Measurements from ENCODE around the gene EFEMP2. TPM values are rescaled to one million over a fixed set of nuclear protein-coding genes. Genes with fewer than 3 reads are reported as not detected.
"Not testable (repeated sequence)": the region's sequence is repeated elsewhere in the genome, so short reads cannot be mapped to it uniquely, and the experiment has no call there.

The EFEMP2 gene
- total and polyA plus RNA-seq, 2 donors (not counting 1 experiment from before 2014, with no cell fraction given), result 9.5 to 14.7 TPM

DNA sequence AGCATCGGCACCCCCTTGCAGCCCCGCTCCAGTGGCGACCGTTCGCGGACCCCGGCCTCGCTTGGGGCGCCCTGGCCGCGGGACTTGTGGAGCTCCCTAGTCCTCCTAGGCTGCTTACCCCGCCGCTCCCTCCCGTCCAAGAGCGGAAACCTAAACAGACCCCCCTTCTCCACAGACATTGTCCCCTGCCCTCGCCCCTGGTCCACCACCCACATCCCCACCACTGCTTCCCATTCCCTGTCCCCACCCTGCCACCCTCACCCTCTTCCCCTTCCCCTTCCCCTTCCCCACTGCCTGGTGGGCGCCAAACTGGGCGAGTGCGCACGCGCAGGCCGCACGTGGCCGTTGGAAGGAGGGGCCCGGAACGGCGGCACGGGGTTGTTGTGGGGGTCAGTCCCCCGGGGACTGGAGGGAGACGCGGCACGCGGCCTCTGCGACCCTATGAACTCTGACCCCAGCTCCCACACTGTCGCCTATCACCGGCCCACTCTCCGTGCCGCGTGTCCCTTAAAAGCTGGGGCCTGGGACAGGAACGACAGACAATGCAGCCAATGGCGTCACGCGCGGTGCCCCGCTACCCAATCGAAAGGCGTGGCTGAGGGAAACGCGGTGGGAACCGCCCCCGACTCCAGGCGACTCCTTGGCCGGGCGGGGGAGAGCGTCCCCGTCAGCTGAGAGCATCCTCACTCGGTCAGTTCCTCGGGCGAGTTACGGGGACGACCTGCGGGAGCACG, 39.1 kb downstream of the EFEMP2 start, which contains the start of gene SNX32:
Gene SNX32, plus strand, starts transcription at position 667 of the 734 bp plus-strand sequence. CDS start 103 bp downstream, outside the sequence.
- intact Hi-C loops (cut with micrococcal nuclease), result loop anchor here (1.0 kb wide), 1 partner anchor 26 kb away; no protein-coding TSS in a partner anchor
- Histone ChIP-seq H3K9me3 (ENCODE audit: control extremely low read depth in 1 of 3, control insufficient read depth in 2 of 3, insufficient read depth in 1 of 3, low read length in 2 of 3) (no peaks in the 10 kb centered on the region), H2AFZ (ENCODE audit: insufficient read depth, low read depth, low read length, poor library complexity, severe bottlenecking) (peak within 1 kb of the TSS; percentile 91), H3K27ac (ENCODE audit: low read length in 2 of 2) (peak within 1 kb of the TSS; percentile 71 to 86), H3K79me2 (ENCODE audit: control insufficient read depth, insufficient read depth, low read length) (peaks cover 13% of the 10 kb centered on the region), H3K4me3 (ENCODE audit: control extremely low read depth in 1 of 5, extremely low read depth in 1 of 5, insufficient read depth in 1 of 5, low read depth in 2 of 5, low read length in 4 of 5) (peak within 1 kb of the TSS; percentile 47 to 81 (median 67)), H4K20me1 (ENCODE audit: control insufficient read depth, insufficient read depth, low read length, poor library complexity, severe bottlenecking) (no peaks in the 10 kb centered on the region), H3K27me3 (replicated peaks in 1 of 4; ENCODE audit: control extremely low read depth in 1 of 4, control insufficient read depth in 3 of 4, insufficient read depth in 4 of 4, low read length in 3 of 4) (peaks cover 0 to 4% (median 0%) of the 10 kb centered on the region in 4 experiments), H3K4me1 (ENCODE audit: control insufficient read depth in 2 of 2, insufficient read depth in 2 of 2, low read length in 2 of 2) (peaks cover 13 to 21% of the 10 kb centered on the region in 2 donors), H3K9ac (ENCODE audit: low read length) (peak within 1 kb of the TSS; percentile 75), H3K4me2 (replicated peaks; ENCODE audit: low read depth, low read length, poor library complexity, severe bottlenecking) (peak within 1 kb of the TSS; percentile 90), H3K36me3 (replicated peaks in 1 of 2; ENCODE audit: control extremely low read depth in 1 of 2, control insufficient read depth in 1 of 2, extremely low read depth in 1 of 2, insufficient read depth in 2 of 2, low read length in 1 of 2) (no peaks in the 10 kb centered on the region)
- no peaks in the 10 kb centered on the region for H3K9me3 Mint-ChIP-seq (ENCODE audit: insufficient read depth)
- H3K27ac Mint-ChIP-seq, result peak within 1 kb of the TSS; percentile 50
- TF ChIP-seq, protein P1, sequence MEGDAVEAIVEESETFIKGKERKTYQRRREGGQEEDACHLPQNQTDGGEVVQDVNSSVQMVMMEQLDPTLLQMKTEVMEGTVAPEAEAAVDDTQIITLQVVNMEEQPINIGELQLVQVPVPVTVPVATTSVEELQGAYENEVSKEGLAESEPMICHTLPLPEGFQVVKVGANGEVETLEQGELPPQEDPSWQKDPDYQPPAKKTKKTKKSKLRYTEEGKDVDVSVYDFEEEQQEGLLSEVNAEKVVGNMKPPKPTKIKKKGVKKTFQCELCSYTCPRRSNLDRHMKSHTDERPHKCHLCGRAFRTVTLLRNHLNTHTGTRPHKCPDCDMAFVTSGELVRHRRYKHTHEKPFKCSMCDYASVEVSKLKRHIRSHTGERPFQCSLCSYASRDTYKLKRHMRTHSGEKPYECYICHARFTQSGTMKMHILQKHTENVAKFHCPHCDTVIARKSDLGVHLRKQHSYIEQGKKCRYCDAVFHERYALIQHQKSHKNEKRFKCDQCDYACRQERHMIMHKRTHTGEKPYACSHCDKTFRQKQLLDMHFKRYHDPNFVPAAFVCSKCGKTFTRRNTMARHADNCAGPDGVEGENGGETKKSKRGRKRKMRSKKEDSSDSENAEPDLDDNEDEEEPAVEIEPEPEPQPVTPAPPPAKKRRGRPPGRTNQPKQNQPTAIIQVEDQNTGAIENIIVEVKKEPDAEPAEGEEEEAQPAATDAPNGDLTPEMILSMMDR (IDR thresholded peaks at IDR 0.05), result no peak
- TF ChIP-seq EZH2 (IDR thresholded peaks at IDR 0.05; ENCODE audit: borderline replicate concordance, insufficient read depth, low read depth, low read length, poor library complexity, severe bottlenecking), result no peak
- POLR2A ChIA-PET, result interaction anchor here (0.6 to 2.1 kb wide), 6 partner anchors 16 to 368 kb away, joined by 3 to 10 read pairs (median 6); partner anchors contain the start of genes BANF1, EIF1AD and MUS81
- no peaks in the 10 kb centered on the region for H3K27me3 Mint-ChIP-seq
- DNase-seq, result peak; percentile 96
- CTCF ChIA-PET, result interaction anchor here (0.6 to 1.8 kb wide), 14 partner anchors 14 to 219 kb away, joined by 3 to 10 read pairs (median 4); partner anchors contain the start of genes AP5B1, FIBP, KAT5 and MUS81
- H3K4me1 Mint-ChIP-seq, result peaks cover 8% of the 10 kb centered on the region
- H3K4me3 Mint-ChIP-seq, result no peak within 1 kb of the TSS
- ATAC-seq (ENCODE audit: low read depth), result peak; percentile 99
- 2% methylated on average over 61 of the region's 63 CpGs for WGBS (ENCODE audit: insufficient coverage)

DNA sequence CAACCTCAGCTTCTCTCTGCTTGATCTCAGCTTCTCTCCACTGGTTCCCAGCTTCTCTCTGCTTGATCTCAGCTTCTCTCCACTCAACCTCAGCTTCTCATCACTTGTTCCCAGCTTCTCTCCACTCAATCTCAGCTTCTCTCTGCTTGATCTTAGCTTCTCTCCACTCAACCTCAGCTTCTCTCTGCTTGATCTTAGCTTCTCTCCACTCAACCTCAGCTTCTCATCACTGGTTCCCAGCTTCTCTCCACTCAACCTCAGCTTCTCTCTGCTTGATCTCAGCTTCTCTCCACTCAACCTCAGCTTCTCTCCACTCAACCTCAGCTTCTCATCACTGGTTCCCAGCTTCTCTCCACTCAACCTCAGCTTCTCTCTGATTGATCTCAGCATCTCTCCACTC, 40.4 kb downstream of the EFEMP2 start:
- H3K4me1 Mint-ChIP-seq; H3K27ac ChIP-seq (ENCODE audit: low read length in 2 of 2); H3K27me3 Mint-ChIP-seq; H4K20me1 ChIP-seq (ENCODE audit: control insufficient read depth, insufficient read depth, low read length, poor library complexity, severe bottlenecking); ATAC-seq (ENCODE audit: low read depth); DNase-seq; H3K27ac Mint-ChIP-seq; H3K9me3 ChIP-seq (ENCODE audit: control extremely low read depth in 1 of 3, control insufficient read depth in 2 of 3, insufficient read depth in 1 of 3, low read length in 2 of 3); H2AFZ ChIP-seq (ENCODE audit: insufficient read depth, low read depth, low read length, poor library complexity, severe bottlenecking); intact Hi-C loops (cut with micrococcal nuclease); H3K9ac ChIP-seq (ENCODE audit: low read length); H3K4me2 ChIP-seq (replicated peaks; ENCODE audit: low read depth, low read length, poor library complexity, severe bottlenecking); H3K36me3 ChIP-seq (replicated peaks in 1 of 2; ENCODE audit: control extremely low read depth in 1 of 2, control insufficient read depth in 1 of 2, extremely low read depth in 1 of 2, insufficient read depth in 2 of 2, low read length in 1 of 2); H3K9me3 Mint-ChIP-seq (ENCODE audit: insufficient read depth); H3K27me3 ChIP-seq (replicated peaks in 1 of 4; ENCODE audit: control extremely low read depth in 1 of 4, control insufficient read depth in 3 of 4, insufficient read depth in 4 of 4, low read length in 3 of 4); H3K4me3 ChIP-seq (ENCODE audit: control extremely low read depth in 1 of 5, extremely low read depth in 1 of 5, insufficient read depth in 1 of 5, low read depth in 2 of 5, low read length in 4 of 5): not testable (repeated sequence)
- H3K79me2 ChIP-seq (ENCODE audit: control insufficient read depth, insufficient read depth, low read length), result peaks cover 13% of the 10 kb centered on the region
- peaks cover 13 to 21% of the 10 kb centered on the region in 2 donors for H3K4me1 ChIP-seq (ENCODE audit: control insufficient read depth in 2 of 2, insufficient read depth in 2 of 2, low read length in 2 of 2)
- POLR2A ChIA-PET, result interaction anchor here (1.8 to 2.1 kb wide), 3 partner anchors 27 to 170 kb away, joined by 7 to 10 read pairs (median 8); partner anchors contain the start of genes BANF1, EIF1AD and MUS81
- CTCF ChIA-PET, result interaction anchor here (0.8 to 1.8 kb wide), 4 partner anchors 10 to 120 kb away, joined by 3 to 10 read pairs (median 8); partner anchors contain the start of genes KAT5 and MUS81
- peak overlapping the region; percentile 38 for H3K4me3 Mint-ChIP-seq

All from B cell (primary cell).